ENCODE results near the gene KIF26A.

The KIF26A gene

DNA sequence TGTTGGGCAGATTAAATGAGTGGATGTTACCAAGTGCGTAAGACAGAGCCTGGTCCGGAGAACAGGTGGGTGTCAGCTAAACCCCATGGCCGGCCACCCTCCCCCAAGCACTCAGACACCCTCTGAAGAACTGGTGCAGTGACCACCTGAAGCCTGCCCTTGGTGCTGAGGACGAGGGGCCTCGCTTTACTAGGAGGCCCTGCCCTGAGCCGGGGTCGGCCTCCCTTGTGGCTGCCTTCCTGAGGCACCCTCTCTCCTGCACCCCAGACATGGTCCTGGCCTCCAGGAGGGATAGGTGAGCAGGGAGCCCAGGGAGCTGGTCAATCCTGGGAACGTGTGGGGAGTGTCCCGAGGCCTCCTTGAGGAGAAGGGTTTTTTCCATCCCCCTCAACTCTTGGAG lies 4.9 kb upstream of the KIF26A start:
- DNase-seq: no peak

GRCh38 chr14:104134061-104134965 lies 4.1 kb upstream of the KIF26A start:
- DNase-seq: no peak

DNA sequence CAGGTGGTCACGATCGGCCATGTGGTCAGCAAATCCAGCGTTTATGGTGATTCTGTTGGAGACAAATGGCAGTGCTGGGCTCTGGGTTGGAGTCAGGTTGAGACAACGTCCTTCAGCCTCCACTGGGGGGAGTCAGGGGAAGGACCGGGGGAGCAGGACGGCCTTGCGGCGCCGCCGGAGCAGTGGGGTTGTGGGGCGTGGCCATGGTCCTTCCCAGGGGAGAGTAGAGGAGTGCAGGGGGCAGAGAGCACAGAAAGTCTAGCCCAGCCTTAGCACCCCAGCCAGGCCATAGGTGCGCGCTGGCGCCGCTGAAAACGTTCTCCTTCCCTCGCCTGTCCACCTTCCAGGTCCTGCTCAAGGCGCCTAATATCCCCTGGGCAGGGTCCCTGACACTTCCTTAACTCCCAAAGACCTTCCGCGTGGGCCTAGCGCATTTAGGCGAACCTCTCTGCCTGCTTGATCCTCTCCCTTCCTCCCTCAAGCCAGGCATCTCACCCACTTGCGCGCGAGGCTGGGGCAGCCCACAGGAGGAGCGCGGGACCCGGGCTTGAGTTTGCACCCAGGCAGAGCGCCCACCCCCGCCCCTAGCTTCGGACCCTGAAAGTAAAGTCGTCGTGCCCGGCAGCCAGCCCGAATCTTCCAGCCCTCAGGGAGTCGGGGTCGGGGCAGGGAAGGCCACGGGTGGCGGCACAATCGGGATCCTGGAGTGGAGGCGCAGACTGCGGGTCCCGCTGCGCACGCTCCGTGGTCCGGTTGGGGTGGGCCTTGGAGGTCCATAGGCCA lies 3.1 kb upstream of the KIF26A start:
- no peak for DNase-seq

- no peak for DNase-seq
Observed at GRCh38 chr14:104135904-104136471, 2.4 kb upstream of the KIF26A start.

- no peak for DNase-seq
Observed at GRCh38 chr14:104136472-104137296, 1.7 kb upstream of the KIF26A start.

GRCh38 chr14:104137297-104138097 lies 890 bp upstream of the KIF26A start:
- DNase-seq: peak; percentile 58

GRCh38 chr14:104138718-104139459 lies 502 bp downstream of the KIF26A start:
- DNase-seq: no peak

- DNase-seq: no peak
Observed at GRCh38 chr14:104139460-104140212, 1.2 kb downstream of the KIF26A start.

GRCh38 chr14:104140213-104140462 lies 1.8 kb downstream of the KIF26A start:
- no peak for DNase-seq

DNA sequence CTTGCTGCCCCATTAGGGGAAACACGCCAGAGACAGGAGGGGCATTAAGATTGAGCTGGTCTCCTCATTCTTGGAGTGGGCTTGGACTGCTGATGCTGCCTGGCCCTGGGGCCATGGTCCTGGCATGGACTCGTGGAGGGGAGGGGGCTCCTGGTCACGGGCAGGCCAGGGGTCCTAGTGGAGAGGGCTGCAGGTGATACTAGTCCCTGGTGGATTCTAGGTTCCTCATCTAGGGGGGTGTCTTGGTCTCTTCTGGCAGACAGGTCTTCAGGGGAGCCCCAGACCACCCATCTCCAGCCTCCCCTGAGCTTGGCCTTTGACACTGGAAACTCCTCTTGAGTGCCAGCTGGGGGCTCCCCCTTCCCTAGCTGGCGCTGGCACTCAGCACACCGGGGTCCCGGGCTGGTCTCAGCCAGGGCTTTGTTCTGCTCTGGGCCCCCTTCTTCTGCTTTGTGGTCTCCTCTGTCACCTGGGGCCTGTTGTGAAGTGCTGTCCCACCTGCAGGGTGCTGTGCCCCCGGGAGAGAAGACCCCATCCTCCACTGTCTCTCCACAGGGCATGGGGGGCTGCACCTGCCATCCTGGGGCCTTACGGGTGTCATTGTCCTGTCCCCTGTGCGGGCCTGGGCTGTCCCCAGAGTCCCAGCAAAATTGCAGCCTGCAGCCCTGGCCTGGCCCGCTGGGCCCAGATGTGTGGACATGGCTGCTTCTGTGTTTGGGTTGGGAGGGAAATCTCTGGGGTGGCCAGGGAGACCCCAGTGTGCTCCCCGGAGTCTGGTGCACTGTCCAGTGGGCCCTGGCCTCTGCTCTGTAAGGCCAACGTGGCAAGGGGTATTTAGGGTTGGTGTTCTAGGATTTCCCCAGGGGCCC lies 2.3 kb downstream of the KIF26A start:
- DNase-seq: no peak

GRCh38 chr14:104141621-104142091 lies 3.3 kb downstream of the KIF26A start:
- DNase-seq: no peak

- no peak for DNase-seq
Observed at GRCh38 chr14:104142136-104142945, 4.0 kb downstream of the KIF26A start.

DNA sequence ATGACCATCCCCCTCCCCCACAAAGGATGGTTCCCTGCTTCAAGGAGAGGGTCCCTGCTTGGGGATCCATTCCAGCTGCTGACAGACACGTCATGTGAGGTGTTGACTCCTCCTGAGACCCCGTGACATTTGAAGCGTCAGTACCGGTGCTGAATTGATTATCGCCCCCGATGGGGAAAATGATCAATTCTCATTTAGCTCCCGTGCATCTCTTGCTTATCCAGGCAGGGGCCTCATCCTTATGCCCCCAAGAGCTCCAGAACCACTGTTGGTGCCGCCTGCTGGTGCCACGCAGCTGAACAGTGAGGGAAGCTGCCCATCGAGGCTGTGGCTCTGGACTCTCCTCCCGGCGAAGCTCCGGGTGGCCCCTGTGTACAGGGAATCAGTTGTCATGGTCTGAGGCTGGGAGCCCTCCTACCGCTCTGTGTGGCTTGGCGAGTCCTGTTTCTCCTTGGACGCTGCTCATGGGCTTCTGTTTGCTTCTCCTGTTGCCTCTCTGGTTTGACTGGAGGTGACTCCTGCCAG lies 4.6 kb downstream of the KIF26A start:
- no peak for DNase-seq

- DNase-seq: no peak
Observed at GRCh38 chr14:104143521-104144452, 5.4 kb downstream of the KIF26A start.

- no peak for DNase-seq
Observed at GRCh38 chr14:104144453-104144790, 6.0 kb downstream of the KIF26A start.

DNA sequence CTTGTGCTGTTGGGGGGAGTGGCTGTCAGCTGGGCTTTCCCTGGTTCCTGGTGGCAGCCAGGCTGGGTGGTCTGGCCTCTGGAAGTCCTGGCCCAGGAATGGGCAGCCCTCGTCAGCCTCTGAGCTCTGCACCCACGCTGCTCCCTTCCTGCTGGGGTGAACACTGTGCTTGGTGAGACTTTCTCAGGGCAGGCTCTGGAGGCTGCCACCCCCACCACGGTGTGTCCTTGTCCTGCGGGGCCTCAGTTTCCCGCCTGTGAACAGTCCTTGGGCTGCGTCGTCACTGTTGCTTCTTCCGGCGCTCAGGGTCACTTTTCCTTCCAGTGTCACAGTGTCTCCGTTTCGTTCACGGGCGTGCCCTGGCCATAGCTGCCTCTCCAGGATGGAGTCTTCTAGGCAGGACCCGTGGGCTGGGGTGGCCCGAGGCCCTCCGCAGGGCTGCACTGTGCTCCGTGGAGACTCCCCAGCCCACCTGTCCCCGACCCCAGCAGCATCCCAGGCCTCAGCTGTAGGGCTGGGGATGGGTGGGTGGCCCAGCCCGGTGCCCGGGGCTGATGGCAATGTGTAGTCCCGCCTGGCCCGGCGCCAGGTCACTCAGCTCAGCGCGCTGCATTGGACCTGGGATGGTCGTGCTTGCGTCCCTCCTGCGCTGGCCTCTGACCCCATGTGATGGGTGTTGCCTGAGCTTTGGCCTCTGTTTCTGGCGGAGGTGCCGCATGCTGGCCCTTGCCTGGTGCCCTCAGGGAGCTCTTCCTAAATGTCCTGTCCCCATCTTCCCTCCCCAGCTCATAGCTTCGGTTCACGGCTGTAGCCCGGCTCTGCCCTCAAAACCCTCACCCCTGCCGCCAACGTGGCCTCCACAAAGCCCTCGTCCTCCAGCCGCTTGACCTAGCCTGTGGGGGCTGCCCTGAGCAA lies 6.8 kb downstream of the KIF26A start:
- DNase-seq: no peak

Measured in T-helper 9 cell (primary cell).